Astrocyte (in vitro differentiated cells and primary cell): ENCODE results near the gene ZNF316. TPM values are rescaled to one million over a fixed set of nuclear protein-coding genes. Genes with fewer than 3 reads are reported as not detected.
"Not testable (repeated sequence)": the region's sequence is repeated elsewhere in the genome, so short reads cannot be mapped to it uniquely, and the experiment has no call there.

Experiments used
- DNase-seq: peaks from one replicate; pipeline ENCODE4 v3.0.0-alpha.2; 2010; ENCODE audit warnings: low read depth
- FAIRE-seq: peaks from 2 replicates; lab custom pipeline; 2011; peaks lifted over from hg19 to GRCh38; lab: Jason Lieb, UNC
- H2AFZ ChIP-seq: 2 replicates; pipeline ENCODE4 v1.6.0; 2012; ENCODE audit warnings: low read depth, low read length, inconsistent platforms
- H3K27ac ChIP-seq: 2 replicates; pipeline ENCODE4 v1.5.1; 2011; ENCODE audit warnings: low read depth, low read length, inconsistent platforms
- H3K27me3 ChIP-seq: 2 replicates; pipeline ENCODE4 v1.6.0; 2011; ENCODE audit warnings: low read length, inconsistent platforms; ENCODE audit not compliant: insufficient read depth
- H3K36me3 ChIP-seq: 2 replicates; pipeline ENCODE4 v1.5.1; 2011; ENCODE audit warnings: low read length, inconsistent platforms; ENCODE audit not compliant: insufficient read depth
- H3K4me1 ChIP-seq: 2 replicates; pipeline ENCODE4 v1.5.1; 2011; ENCODE audit warnings: low read length, inconsistent platforms; ENCODE audit not compliant: insufficient read depth
- H3K4me2 ChIP-seq: 2 replicates; pipeline ENCODE4 v1.6.0; 2012; ENCODE audit warnings: low read length, inconsistent platforms
- H3K4me3 ChIP-seq: 2 replicates; pipeline ENCODE4 v1.5.1; 2011; ENCODE audit warnings: low read depth, mild to moderate bottlenecking, low read length, inconsistent platforms; ENCODE audit not compliant: insufficient read depth
- H3K79me2 ChIP-seq: 2 replicates; pipeline ENCODE4 v1.6.0; 2012; ENCODE audit warnings: mild to moderate bottlenecking, low read length, inconsistent platforms; ENCODE audit not compliant: insufficient read depth
- H3K9ac ChIP-seq: 2 replicates; pipeline ENCODE4 v1.6.0; 2012; ENCODE audit warnings: mild to moderate bottlenecking, low read length, inconsistent platforms
- H3K9me3 ChIP-seq: 2 replicates; pipeline ENCODE4 v1.5.1; 2012; ENCODE audit warnings: low read depth, mild to moderate bottlenecking, low read length, inconsistent platforms; ENCODE audit not compliant: insufficient read depth
- H4K20me1 ChIP-seq: 2 replicates; pipeline ENCODE4 v1.6.0; 2012; ENCODE audit warnings: low read length, inconsistent platforms; ENCODE audit not compliant: insufficient read depth
- H3K27ac Mint-ChIP-seq: one replicate; pipeline ENCODE4 v1.8.0; 2021; ENCODE audit warnings: mild to moderate bottlenecking, mixed read lengths; ENCODE audit not compliant: unreplicated experiment
- H3K27me3 Mint-ChIP-seq: one replicate; pipeline ENCODE4 v1.8.0; 2021; ENCODE audit warnings: low read depth, mixed read lengths; ENCODE audit not compliant: unreplicated experiment
- H3K36me3 Mint-ChIP-seq: one replicate; pipeline ENCODE4 v1.8.0; 2021; ENCODE audit warnings: low read depth, mixed read lengths; ENCODE audit not compliant: unreplicated experiment
- H3K4me1 Mint-ChIP-seq: one replicate; pipeline ENCODE4 v1.8.0; 2021; ENCODE audit warnings: low read depth, mixed read lengths; ENCODE audit not compliant: unreplicated experiment
- H3K4me3 Mint-ChIP-seq: one replicate; pipeline ENCODE4 v1.8.0; 2021; ENCODE audit warnings: mild to moderate bottlenecking, moderate library complexity, mixed read lengths; ENCODE audit not compliant: unreplicated experiment
- H3K9me3 Mint-ChIP-seq: one replicate; pipeline ENCODE4 v1.8.0; 2021; ENCODE audit warnings: mild to moderate bottlenecking, mixed read lengths; ENCODE audit not compliant: unreplicated experiment
- EZH2 ChIP-seq: IDR thresholded peaks from 2 replicates; pipeline ENCODE4 v1.6.1; 2012; ENCODE audit warnings: mild to moderate bottlenecking, low read length, inconsistent platforms; ENCODE audit not compliant: insufficient read depth
- total RNA-seq: library from RNA; stranded (reverse); gene quantifications from 2 replicates; pipeline ENCODE4 v1.2.1, GENCODE V29; 2021
- TF ChIP-seq, protein P1 (sequence below): IDR thresholded peaks from 2 replicates; pipeline ENCODE4 v1.5.1; 2011; ENCODE audit warnings: low read depth, mild to moderate bottlenecking, inconsistent platforms, low read length, moderate library complexity; ENCODE audit not compliant: insufficient read depth

The ZNF316 gene
- total RNA-seq, 1 donor from 2014 or later = 22.8 TPM

DNA sequence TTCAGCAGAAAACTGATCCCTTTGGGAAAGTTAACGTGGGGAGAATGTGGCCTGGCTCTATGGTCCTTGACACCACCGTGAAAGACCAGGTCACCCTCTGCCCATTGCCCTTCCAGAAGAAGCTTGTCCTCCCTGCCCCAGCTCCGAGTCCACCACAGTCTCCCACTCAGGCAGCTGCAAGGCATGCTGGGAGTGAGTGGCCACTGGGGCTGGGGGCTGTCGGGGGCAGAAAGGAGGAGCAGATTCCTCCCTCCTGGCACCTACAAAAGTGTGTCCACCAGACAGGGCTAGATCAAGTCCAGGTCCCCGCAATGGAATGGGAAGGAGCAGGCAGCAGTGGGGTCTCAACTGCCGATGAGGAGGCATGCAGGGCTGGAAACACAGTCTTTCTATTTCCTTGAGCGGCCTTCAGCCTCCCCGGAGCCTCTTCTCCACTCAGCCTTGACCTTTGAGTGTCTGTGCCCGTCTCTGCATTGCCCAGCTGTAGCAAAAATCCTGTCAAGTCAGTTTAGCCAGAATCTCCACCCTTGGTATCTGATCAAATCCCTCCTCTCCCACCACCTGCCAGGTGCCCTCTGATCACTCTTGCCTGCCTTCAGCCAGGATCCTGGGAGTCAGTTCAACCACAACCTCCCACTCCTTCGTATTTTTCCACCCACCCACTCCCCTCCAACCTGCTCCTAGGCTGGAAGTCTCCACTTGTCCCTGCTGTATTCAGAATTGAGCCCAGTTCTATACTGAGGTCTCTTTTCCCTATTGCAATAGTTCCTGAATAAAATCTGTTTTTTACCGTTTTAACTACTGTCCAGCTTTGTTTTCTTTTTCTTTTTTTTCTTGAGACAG is 6.9 kb upstream of the ZNF316 start:
- Mint-ChIP-seq H3K4me3 (no peak overlapping the region), H3K9me3 (no peaks in the 10 kb centered on the region), H3K27ac (no peak overlapping the region), H3K4me1 (no peaks in the 10 kb centered on the region), H3K36me3 (peaks cover 1% of the 10 kb centered on the region), H3K27me3 (peaks cover 3% of the 10 kb centered on the region)
- H3K27me3 ChIP-seq = no peaks in the 10 kb centered on the region
- H4K20me1 ChIP-seq = no peaks in the 10 kb centered on the region
- no peaks in the 10 kb centered on the region for H3K9me3 ChIP-seq
- H2AFZ ChIP-seq = no peak overlapping the region
- no peaks in the 10 kb centered on the region for H3K79me2 ChIP-seq
- H3K4me2 ChIP-seq = no peak overlapping the region
- H3K4me1 ChIP-seq = no peaks in the 10 kb centered on the region
- no peak for DNase-seq
- no peak overlapping the region for H3K27ac ChIP-seq
- no peaks in the 10 kb centered on the region for H3K36me3 ChIP-seq
- H3K4me3 ChIP-seq = no peak overlapping the region
- no peak for FAIRE-seq
- no peak for TF ChIP-seq EZH2
- TF ChIP-seq, protein P1, sequence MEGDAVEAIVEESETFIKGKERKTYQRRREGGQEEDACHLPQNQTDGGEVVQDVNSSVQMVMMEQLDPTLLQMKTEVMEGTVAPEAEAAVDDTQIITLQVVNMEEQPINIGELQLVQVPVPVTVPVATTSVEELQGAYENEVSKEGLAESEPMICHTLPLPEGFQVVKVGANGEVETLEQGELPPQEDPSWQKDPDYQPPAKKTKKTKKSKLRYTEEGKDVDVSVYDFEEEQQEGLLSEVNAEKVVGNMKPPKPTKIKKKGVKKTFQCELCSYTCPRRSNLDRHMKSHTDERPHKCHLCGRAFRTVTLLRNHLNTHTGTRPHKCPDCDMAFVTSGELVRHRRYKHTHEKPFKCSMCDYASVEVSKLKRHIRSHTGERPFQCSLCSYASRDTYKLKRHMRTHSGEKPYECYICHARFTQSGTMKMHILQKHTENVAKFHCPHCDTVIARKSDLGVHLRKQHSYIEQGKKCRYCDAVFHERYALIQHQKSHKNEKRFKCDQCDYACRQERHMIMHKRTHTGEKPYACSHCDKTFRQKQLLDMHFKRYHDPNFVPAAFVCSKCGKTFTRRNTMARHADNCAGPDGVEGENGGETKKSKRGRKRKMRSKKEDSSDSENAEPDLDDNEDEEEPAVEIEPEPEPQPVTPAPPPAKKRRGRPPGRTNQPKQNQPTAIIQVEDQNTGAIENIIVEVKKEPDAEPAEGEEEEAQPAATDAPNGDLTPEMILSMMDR = no peak
- H3K9ac ChIP-seq = no peak overlapping the region

DNA sequence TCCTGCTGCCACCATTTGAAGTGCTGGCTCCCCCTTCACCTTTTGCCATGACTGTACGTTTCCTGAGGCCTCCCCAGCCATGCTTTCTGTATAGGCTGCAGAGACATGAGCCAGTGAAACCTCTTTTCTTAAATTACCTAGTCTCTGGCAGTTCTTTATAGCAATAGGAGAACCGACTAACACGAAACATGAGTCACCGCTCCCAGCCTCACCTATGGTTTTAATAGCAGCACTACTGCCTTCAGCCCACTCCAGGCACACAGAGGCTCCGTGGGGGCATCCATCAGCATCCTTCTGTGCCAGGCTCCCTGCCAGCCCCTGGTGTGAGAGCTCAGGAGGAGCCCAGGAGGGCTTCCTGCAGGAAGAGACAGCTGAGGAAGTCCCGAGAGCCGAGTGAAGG is 5.5 kb upstream of the ZNF316 start:
- Histone ChIP-seq H3K4me3 (no peak overlapping the region), H4K20me1 (no peaks in the 10 kb centered on the region), H3K79me2 (peaks cover 2% of the 10 kb centered on the region), H3K9me3 (no peaks in the 10 kb centered on the region), H3K4me2 (no peak overlapping the region), H2AFZ (no peak overlapping the region), H3K27me3 (no peaks in the 10 kb centered on the region), H3K36me3 (no peaks in the 10 kb centered on the region), H3K27ac (no peak overlapping the region), H3K9ac (no peak overlapping the region), H3K4me1 (no peaks in the 10 kb centered on the region)
- Mint-ChIP-seq H3K27ac (no peak overlapping the region), H3K4me3 (no peak overlapping the region), H3K9me3 (no peaks in the 10 kb centered on the region), H3K36me3 (peaks cover 1% of the 10 kb centered on the region), H3K27me3 (peaks cover 3% of the 10 kb centered on the region), H3K4me1 (no peaks in the 10 kb centered on the region)
- FAIRE-seq = no peak
- DNase-seq = no peak
- TF ChIP-seq EZH2 = no peak
- TF ChIP-seq, protein P1 = no peak

DNA sequence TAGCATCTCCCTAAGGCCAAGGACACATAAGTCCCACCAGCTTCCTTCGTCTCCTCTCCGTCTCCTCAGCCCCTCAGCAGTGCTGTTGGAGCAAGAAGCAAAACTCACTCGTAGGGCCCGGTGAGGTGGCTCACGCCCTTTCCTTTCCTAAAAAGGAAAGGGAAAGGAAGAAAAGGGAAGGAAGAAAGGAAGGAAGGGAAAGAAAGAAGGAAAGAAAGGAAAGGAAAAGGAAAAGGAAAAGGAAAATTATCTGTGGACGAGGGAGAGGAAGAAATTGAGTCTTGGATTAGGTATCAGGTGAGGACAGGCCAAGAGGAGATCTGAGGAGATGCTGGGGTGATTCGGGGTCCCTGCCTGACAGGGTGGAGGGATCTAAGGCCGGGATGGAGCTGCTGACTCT is 3.1 kb upstream of the ZNF316 start:
- Histone ChIP-seq H3K9ac (no peak overlapping the region), H2AFZ (no peak overlapping the region), H3K36me3 (no peaks in the 10 kb centered on the region), H4K20me1 (peaks cover 9% of the 10 kb centered on the region), H3K27ac (no peak overlapping the region), H3K79me2 (peaks cover 23% of the 10 kb centered on the region), H3K4me1 (peaks cover 11% of the 10 kb centered on the region), H3K9me3 (no peaks in the 10 kb centered on the region), H3K4me3 (no peak overlapping the region), H3K4me2 (no peak overlapping the region), H3K27me3 (no peaks in the 10 kb centered on the region)
- H3K4me1 Mint-ChIP-seq = peaks cover 6% of the 10 kb centered on the region
- no peak overlapping the region for H3K4me3 Mint-ChIP-seq
- FAIRE-seq (no peak), DNase-seq (no peak)
- no peaks in the 10 kb centered on the region for H3K9me3 Mint-ChIP-seq
- H3K27ac Mint-ChIP-seq = no peak overlapping the region
- peaks cover 5% of the 10 kb centered on the region for H3K36me3 Mint-ChIP-seq
- no peak for TF ChIP-seq EZH2
- TF ChIP-seq, protein P1 = no peak
- peaks cover 3% of the 10 kb centered on the region for H3K27me3 Mint-ChIP-seq

DNA sequence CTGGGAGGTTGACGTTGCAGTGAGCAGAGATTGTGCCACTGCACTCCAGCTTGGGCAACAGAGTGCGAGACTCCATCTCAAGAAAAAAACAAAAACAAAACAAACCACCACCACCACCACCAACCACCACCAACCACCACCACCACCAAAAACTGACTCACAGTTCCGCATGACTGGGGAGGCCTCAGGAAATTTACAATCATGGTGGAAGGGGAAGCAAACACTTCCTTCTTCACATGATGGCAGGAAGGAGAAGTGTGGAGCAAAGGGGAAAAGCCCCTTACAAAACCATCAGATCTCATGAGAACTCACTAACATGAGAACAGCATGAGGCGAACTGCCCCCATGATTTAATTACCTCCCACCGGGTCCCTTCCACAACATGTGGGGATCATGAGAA is 2.1 kb upstream of the ZNF316 start:
- H3K27ac ChIP-seq, H3K9me3 ChIP-seq, H3K4me2 ChIP-seq, H3K4me1 Mint-ChIP-seq, H3K27me3 Mint-ChIP-seq, H3K36me3 ChIP-seq, H3K27me3 ChIP-seq, H3K4me3 ChIP-seq, H3K9me3 Mint-ChIP-seq, FAIRE-seq, H2AFZ ChIP-seq, H3K9ac ChIP-seq, DNase-seq, H3K27ac Mint-ChIP-seq: not testable (repeated sequence)
- peaks cover 18% of the 10 kb centered on the region for H4K20me1 ChIP-seq
- H3K4me3 Mint-ChIP-seq = peak overlapping the region; percentile 74
- H3K36me3 Mint-ChIP-seq = peaks cover 12% of the 10 kb centered on the region
- peaks cover 33% of the 10 kb centered on the region for H3K79me2 ChIP-seq
- H3K4me1 ChIP-seq = peaks cover 11% of the 10 kb centered on the region
